ENCODE results near the gene PDZD7.
A peak's percentile ranks its signal among the peaks of the same experiment; 100 is the strongest.

Gene PDZD7

DNA sequence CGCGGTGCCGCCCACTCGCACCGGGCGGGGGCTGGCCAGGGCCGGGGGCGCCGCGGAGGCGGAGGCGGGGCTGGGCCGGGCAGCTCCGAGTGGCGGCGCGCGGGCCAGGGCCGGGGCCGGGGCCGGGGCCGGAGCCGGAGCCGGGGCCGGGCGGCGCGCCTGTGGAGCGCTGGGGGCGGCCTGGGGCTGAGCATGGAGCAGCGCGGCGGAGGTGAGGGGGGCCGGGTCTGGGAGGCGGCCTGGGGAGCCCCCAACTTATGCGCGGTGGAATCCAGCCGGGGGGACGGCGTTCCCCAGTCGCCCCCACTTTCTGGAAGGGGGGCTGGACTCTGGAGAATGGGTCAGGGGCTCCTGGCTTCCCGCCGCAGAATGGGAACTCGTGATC, 31.2 kb downstream of the PDZD7 start, which contains the start of gene LZTS2:
Gene LZTS2 (plus strand): TSS at position 67 of the 385 bp plus-strand sequence. CDS start 2,731 bp downstream, outside the sequence.
- no peak for DNase-seq

DNA sequence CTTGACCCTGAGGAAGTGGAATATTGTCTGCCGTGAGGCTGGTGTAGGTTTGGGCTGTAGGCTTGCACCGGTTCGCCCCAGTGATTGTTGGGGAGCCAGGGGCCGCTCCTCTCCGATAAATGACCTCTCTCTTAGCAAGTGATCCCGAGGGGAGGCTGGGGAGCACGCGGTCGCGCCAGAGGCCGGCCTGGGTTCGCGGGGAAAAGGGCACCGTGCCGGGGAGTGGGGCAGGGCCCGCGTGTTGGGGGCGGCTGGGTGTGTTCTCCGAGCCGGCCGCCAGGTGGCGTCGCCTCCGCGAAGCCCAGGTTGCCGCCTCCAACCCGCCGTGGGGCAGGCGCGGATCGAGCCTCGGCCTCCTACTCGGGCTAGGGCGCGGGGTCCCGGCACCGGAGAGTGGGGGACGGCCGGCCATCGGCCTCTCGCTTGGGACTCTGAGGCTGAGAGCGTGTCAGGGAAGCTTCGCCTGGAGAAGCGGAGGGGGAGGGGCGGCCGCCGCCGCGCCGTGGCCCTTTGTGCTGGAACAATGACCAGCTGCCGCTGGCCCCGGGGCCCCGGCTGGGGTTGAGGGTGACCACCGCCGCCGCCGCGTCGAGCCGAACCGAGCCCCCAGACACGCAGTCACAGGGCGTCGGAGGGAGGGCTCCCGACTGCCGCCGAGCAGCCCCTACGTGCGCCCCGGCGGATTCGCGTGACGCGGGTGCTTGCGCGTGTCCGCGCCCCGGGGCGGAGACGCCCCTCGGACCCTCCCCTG, 31.8 kb downstream of the PDZD7 start:
- peak; percentile 29 for DNase-seq

GRCh38 chr10:100998183-100998990, 32.5 kb downstream of the PDZD7 start:
- peak; percentile 77 for DNase-seq

- peak; percentile 29 for DNase-seq
Observed at GRCh38 chr10:100997360-100998182, 33.4 kb downstream of the PDZD7 start.

- DNase-seq, result no peak
Observed at GRCh38 chr10:100996678-100997359, 34.1 kb downstream of the PDZD7 start.

GRCh38 chr10:100995181-100995580, 35.7 kb downstream of the PDZD7 start:
- DNase-seq, result no peak

DNA sequence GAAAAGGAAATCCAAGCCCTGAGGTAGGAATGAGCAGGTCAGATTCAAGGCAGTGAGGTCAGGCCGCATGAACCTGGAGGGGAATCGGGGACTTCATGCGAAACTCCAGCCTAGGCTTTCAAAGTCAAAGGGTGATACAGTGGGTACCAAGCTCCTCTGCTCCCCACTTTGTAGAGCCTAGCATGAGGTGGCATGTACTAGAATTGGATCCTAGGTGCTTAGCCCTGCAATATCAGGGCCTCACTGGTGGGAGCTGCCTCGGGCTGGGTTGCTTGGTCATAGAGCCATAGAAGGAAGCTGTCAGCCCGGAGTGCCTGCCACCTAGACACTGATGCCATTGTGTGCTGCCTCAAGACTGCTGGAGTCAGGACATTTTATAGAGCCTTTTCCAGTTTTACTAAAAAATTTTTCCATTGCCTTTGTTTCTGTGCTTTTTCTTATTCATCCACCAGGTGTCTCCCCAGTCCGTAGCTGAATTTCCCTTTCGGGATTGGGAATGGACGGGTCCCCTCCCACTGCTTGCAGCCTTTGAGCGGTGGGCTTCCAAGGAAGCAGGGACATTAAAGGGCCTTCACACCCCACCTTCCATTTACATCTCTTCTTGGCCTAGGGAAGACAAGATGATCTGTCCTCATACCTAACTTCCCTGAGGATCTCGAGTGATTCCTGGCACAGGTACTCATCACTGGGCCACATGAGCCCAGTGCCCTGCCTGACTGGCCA, 36.8 kb downstream of the PDZD7 start:
- DNase-seq, result no peak

DNA sequence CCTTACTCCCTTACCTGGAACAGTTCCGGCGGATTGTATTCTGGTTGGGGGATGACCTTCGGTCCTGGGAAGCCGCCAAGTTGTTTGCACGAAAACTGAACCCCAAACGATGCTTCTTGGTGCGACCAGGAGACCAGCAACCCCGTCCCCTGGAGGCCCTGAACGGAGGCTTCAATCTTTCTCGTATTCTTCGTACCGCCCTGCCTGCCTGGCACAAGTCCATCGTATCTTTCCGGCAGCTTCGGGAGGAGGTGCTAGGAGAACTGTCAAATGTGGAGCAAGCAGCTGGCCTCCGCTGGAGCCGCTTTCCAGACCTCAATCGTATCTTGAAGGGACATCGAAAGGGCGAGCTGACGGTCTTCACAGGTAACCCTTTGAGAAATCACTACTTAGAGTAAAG, 41.8 kb downstream of the PDZD7 start:
- no peak for DNase-seq

DNA sequence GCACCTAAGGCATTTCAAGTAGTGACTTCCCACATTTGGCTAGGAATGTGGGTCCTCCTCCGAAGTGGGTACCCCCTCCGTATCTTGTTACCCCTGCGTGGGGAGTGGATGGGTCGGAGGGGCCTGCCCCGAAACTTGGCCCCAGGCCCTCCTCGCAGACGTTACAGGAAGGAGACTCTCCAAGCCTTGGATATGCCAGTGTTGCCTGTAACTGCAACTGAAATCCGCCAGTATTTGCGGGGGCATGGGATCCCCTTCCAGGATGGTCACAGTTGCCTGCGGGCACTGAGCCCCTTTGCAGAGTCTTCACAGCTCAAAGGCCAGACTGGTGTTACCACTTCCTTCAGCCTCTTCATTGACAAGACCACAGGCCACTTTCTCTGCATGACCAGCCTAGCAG, 42.8 kb downstream of the PDZD7 start:
- no peak for DNase-seq

DNA sequence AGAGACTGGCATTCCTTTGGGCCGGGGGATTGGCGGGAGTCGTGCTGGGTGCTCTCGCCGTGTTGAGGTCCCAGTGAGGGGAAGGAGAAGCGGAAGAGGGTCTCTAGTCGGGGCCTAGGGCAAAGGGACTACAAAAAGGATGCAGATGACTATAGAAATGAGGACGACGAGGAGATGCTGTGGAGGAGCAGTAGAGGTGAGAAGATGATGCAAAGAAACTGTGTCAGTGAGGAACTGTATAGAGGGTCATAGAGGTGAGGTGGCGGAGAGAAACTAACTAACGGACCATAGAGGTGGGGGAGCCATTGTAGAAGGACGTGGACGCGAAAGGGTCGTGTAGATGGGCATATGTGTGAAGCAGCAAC, 43.3 kb downstream of the PDZD7 start:
- no peak for DNase-seq

GRCh38 chr10:100986952-100987684, 43.8 kb downstream of the PDZD7 start, which contains the start of the genes MRPL43 and TWNK:
Gene MRPL43, minus strand, starts transcription at chr10:100987497. Its CDS starts 54 bp downstream, at chr10:100987443.
Gene TWNK, plus strand, starts transcription at chr10:100987543. Its CDS starts 668 bp downstream, at chr10:100988211.
- peak; percentile 39 for DNase-seq

- no peak for DNase-seq
Observed at GRCh38 chr10:100986623-100986951, 44.3 kb downstream of the PDZD7 start.

GRCh38 chr10:100985336-100985735, 45.6 kb downstream of the PDZD7 start:
- DNase-seq, result no peak

DNA sequence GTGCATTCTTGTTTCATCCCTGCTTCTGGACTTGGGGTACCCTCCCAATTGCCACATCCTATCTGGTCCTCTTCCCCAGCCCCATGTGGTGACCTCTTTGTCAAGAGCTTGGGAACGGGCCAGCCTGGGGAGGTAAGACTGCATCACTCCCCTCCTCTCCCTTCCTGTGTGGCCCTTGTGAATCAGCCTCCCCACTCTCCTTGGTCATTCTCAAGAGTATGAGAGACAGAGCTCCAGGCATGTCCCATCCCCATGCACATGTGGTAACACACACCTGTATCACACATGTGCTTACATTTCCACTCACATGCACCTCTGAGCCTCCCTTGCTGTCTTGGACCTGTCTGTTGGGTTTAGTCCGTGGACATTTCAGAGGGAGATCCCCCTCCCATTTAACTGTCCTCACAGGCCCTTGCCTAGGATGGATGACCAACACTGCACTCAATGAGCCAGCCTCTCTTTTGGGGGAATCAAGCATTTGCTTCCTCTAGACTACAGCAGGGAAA, 46.2 kb downstream of the PDZD7 start:
- no peak for DNase-seq

GRCh38 chr10:100983868-100984671, 46.9 kb downstream of the PDZD7 start:
- no peak for DNase-seq

GRCh38 chr10:100982916-100983830, 47.8 kb downstream of the PDZD7 start:
- DNase-seq, result no peak

GRCh38 chr10:100981178-100981772, 49.7 kb downstream of the PDZD7 start:
- no peak for DNase-seq

GRCh38 chr10:100980711-100981110, 50.2 kb downstream of the PDZD7 start:
- DNase-seq, result no peak

GRCh38 chr10:100980311-100980710, 50.6 kb downstream of the PDZD7 start:
- no peak for DNase-seq
